HL-60 (cell line): ENCODE measurements around the gene NEGR1.

Experiments used
- DNase-seq, 2 experiments: peaks; one replicate each; pipeline ENCODE4 v3.0.0-alpha.2; 2010 to 2020; ENCODE audit warnings: low read depth in 1 of 2, low spot score in 1 of 2
- H3K27ac ChIP-seq: fragments of 250-450 bp; sonication (Bioruptor Pico); replicated peaks from 2 replicates; pipeline ENCODE4 v1.5.1; 2020; ENCODE audit warnings: mild to moderate bottlenecking, moderate library complexity
- H3K27me3 ChIP-seq: fragments of 250-450 bp; sonication (Bioruptor Pico); 2 replicates; pipeline ENCODE4 v1.5.1; 2021; ENCODE audit warnings: mild to moderate bottlenecking, moderate library complexity; ENCODE audit not compliant: insufficient read depth, poor library complexity, severe bottlenecking
- H3K4me3 ChIP-seq: replicated peaks from 2 replicates; pipeline ENCODE4 v1.5.1; 2011; ENCODE audit warnings: mild to moderate bottlenecking, control low read depth, low read length; ENCODE audit not compliant: insufficient read depth
- CTCF ChIP-seq: IDR thresholded peaks from one replicate; pipeline ENCODE4 v1.5.1; 2011; ENCODE audit warnings: low read length, control low read depth, inconsistent platforms; ENCODE audit not compliant: insufficient read depth
- GABPA ChIP-seq: IDR thresholded peaks from 2 replicates; pipeline ENCODE4 v1.6.1; 2012; ENCODE audit warnings: low read depth
- POLR2AphosphoS5 ChIP-seq: IDR thresholded peaks from 2 replicates; pipeline ENCODE4 v1.6.1; 2012; ENCODE audit warnings: low read depth
- REST ChIP-seq: IDR thresholded peaks from 2 replicates; pipeline ENCODE4 v1.6.1; 2012; ENCODE audit warnings: low read depth; ENCODE audit not compliant: insufficient replicate concordance
- SPI1 ChIP-seq: IDR thresholded peaks from 2 replicates; pipeline ENCODE4 v1.6.1; 2012; ENCODE audit warnings: low read depth, mild to moderate bottlenecking, borderline replicate concordance

The NEGR1 gene

GRCh38 chr1:71676979-71677925 is 605.1 kb downstream of the NEGR1 start:
- no peak overlapping the region for H3K27ac ChIP-seq
- no peak for TF ChIP-seq GABPA
- TF ChIP-seq REST, result no peak
- TF ChIP-seq POLR2AphosphoS5, result no peak
- TF ChIP-seq CTCF, result no peak
- no peak for TF ChIP-seq SPI1
- no peak for DNase-seq
- no peaks in the 10 kb centered on the region for H3K27me3 ChIP-seq
- H3K4me3 ChIP-seq, result no peak overlapping the region

GRCh38 chr1:71668065-71668464 is 614.3 kb downstream of the NEGR1 start:
- Histone ChIP-seq H3K27ac (no peak overlapping the region), H3K4me3 (no peak overlapping the region), H3K27me3 (no peaks in the 10 kb centered on the region)
- TF ChIP-seq GABPA (no peak), SPI1 (no peak), POLR2AphosphoS5 (no peak), CTCF (no peak), REST (no peak)
- DNase-seq, result no peak

- no peak for TF ChIP-seq POLR2AphosphoS5
- no peak for TF ChIP-seq GABPA
- no peak for TF ChIP-seq CTCF
- no peak for TF ChIP-seq REST
- no peak for TF ChIP-seq SPI1
- H3K27ac ChIP-seq, result no peak overlapping the region
- DNase-seq, result peak; percentile 32 to 47
- H3K27me3 ChIP-seq, result no peaks in the 10 kb centered on the region
- no peak overlapping the region for H3K4me3 ChIP-seq
Observed at GRCh38 chr1:71667216-71667615, 615.1 kb downstream of the NEGR1 start.
